CD4-positive, alpha-beta T cell treated with Interleukin-6 for 4 hours (primary cell): Measurements from ENCODE around the gene CPM.

ENCODE experiments used
- DNase-seq: peaks from one replicate; pipeline ENCODE4 v3.0.0-alpha.2; 2020; ENCODE audit warnings: mixed read lengths

The CPM gene

DNA sequence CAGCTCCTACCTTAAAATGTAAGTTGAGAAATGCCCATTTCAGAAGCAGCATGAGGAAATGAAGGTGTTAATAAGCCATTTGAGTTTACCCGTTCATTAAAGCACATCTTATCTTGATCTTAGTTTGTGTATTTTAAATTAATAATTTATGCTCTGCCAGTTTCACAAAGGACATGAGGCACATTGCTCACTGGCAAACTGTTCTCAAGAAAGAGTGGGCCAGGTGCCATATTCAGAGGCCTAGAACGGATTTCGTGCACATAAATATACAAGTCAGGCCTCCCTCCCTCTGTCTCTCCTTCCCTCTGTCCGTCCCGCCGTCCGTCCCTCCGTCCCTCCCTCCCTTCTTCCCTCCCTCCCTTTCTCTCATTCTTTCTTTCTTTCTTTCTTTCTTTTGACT, 29.5 kb downstream of the CPM start:
- no peak for DNase-seq

DNA sequence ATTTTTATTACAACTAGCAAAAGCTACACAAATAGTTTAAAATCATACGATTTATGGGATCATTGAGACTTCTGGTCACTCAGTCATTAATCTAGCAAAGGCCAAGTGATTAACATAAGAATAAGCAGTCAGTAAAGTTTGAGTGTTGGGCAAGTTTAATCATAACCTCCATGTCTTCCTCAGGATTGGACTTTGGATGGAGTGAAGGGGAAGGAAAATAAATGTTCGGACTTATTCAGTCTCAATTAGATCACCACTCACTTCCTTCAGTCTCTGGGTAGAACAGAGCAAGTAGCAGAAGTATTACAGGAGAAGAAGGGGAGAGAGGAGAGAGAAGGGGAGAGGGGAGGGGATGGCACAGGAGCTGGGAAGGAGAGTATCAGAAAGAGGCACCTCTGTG, 31.4 kb downstream of the CPM start:
- DNase-seq = no peak

DNA sequence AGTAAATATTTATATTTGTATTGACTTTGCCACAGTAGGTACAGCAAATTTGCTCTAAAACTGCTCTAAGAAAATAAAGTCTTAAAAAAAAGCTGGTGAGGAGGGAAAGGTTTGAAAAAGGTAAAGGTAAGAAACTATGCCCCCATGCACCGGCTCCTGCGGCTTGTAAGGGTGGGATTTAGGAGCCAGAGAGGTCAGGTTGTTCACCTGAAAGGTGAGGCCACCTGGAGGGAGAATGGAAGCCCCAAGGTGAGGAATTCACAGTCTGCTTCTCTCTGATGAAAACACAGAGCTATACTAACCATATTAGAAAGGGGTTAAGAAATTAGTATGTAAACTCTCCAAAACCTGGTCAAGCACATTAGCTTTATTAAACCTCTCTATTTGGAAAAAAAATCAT, 31.8 kb downstream of the CPM start:
- DNase-seq = no peak

GRCh38 chr12:68900241-68900640, 32.7 kb downstream of the CPM start:
- DNase-seq = no peak

DNA sequence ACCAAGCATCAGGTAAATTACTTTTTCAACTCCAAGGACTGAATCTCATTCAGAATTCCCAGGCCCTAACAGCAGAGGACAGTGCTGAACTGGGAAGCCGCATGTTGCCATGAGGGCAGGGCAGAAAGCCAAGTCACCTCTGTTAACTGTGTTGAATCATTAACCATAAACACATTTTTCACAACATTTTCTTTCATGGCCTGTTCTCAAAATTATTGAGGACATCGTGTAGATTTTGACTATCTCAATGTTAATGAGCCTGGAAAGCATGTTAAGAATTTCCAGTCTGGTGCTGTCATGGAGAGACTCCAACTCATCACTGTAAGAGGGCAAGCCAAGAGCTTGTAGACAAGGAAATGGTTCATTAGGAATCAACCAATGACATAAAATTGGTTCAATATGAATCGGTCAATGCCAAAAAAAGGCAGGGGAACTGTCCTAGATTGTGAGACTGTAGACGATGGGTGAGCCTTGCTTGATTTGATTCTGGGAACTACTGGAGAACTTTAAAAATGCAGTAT, 33.7 kb downstream of the CPM start:
- DNase-seq = no peak

GRCh38 chr12:68896881-68897540, 36.0 kb downstream of the CPM start:
- DNase-seq = no peak

DNA sequence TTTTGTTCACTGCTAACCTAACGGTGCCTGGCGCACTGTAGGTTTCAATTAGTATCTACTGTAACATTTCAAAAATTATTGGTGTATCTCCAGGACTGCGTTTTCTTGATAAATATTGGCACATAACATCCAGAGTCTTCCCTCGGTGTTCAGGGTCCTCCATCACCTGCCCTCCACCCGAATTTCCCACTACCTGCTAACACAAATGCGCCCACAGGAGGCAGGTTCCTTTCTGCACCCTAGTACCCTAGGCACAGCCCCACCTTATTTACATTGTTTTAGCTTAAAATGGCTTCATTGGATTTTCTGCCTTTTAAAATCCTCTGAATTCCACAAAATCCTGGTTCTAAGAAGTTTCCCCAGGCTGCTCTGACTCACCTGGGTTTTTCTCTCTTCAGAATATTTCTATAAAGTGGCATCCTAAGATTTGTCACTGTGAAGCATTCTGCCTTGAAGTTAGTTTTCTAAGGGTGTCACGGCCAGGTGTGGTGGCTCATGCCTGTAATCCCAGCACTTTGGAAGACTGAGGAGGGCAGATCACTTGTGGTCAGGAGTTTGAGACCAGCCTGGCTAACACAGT, 38.6 kb downstream of the CPM start:
- DNase-seq = no peak

DNA sequence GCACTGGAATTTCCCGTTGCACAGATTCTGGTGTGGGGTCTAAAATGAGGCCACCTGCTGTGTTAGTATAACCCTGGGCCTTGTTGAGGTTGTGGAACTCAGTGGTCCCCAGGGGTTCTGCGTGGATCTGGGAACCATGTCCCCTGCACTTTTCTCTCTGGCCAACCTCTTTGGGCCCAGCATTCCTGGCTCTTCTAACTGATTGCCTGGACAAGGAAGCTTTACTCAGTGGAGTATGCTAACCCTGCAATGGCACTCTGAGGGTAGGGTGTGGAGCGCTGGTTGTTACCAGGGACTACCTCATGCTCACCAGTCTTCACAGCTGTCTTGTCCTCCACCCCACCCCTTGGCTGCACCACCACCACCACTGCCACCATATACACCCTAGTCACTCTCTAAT, 39.2 kb downstream of the CPM start:
- DNase-seq = no peak

DNA sequence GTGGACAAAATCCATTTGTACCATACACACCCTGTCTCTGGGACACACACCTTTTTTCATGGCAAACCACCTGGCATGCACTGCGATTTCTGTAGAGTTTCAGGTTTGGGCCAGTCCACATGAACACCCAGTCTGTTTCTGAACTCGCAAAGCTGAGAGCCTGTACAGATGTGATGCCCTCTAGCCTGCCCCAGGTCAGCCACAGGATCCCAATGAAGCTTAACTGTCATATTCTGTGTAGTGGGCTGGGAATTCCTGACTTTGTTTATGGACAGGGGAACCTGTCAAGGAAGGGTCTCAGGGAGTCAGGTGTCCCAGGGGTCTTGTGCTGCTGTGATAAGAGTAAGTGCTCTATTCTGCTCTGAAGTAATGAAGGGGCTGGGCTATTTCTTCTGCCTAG, 39.8 kb downstream of the CPM start:
- DNase-seq = no peak

DNA sequence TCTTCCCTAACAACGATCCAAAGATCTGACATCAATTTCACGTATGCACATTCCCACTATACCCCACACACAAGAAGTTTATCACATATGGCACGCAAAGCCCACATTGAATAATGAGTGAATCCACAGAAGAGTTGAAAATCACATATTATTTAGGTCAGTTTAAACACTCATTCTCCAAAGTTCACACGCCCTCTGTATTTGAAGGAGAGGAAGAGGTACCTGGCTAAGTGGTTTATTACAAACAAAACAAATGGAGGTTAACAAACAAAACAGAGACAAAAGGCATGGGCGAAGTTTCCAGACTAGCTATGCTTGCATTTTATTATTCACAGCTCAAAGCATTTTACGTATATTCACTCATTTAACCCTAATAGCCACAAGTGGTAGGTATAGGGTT, 41.8 kb downstream of the CPM start:
- no peak for DNase-seq

DNA sequence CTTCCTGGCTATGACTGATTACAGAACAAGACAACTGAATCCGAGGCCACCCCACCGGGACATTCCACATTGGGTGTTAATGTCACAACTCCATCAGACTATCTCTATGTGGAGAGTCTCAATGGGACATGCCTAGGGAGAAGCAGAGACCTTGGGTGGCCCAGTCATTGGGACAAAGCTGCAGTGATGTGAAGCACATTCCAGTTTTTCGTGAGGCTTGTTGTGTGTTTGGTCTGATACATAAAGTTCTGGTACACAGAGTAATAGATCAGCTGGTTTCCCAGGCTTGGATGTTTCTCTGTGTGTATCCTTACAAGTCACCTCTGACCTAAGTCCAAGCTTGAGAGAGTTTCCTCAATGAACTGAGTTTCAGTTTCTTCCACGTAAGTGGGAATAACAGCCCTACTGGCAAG, 42.3 kb downstream of the CPM start:
- no peak for DNase-seq

DNA sequence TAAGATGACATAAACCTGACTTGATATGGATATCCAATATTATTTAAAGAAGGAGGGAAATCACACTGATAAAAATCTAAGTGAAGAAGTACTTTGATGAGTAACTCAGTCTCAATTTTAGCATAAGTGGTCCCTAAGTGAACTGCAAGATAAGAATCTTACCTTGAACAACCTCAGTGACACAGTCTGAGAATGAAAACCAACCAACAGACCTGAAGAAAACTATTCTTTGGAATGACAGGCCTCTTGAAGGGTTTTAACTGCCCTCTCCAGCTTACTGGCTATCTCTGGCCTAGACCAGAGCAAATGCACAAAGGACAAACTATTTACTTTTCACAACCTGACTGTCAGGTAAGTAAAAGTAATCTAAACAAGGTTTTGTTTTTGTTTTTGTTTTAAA, 44.7 kb downstream of the CPM start:
- DNase-seq = no peak

- DNase-seq = no peak
Observed at GRCh38 chr12:68887641-68888040, 45.3 kb downstream of the CPM start.

- DNase-seq = no peak
Observed at GRCh38 chr12:68886636-68887572, 46.1 kb downstream of the CPM start.

DNA sequence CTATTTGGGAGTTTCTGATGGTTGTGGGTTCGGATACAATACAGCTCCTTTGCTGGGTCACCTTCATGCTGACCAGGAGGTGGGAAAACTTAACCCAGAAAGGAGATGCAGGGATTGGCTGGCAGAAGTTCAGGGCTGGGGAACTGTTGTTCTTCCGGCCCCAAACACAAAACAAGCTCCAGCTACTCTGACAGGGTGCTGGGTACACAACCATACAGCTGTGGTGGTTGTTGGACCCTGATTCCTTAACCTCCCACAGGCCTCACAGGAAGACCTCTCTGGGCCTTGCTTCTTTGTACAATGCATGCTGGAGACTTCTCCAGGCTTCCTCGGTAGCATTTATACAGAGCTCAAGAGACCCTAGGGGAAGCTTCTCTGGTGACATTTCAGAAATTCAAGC, 47.6 kb downstream of the CPM start:
- DNase-seq = no peak

DNA sequence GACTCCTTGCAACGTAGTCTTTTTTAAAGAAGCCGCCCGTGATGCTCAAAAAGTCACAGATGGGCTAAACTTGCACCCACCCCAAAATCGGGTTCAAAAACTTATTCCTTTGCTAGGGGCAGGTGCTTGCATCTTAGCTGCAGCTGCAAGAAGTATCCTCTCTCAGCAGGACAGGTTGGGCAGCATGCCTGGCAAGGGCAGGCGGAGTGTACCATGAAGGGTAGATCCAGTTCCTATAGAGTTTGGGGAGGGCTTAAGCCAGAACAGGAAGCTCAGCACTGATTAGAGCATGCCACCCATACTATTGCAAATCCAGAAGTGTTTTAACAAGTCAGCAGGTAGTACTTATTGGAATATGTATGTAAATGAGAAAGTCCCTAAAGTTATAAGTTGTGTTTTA, 48.7 kb downstream of the CPM start:
- DNase-seq = no peak

DNA sequence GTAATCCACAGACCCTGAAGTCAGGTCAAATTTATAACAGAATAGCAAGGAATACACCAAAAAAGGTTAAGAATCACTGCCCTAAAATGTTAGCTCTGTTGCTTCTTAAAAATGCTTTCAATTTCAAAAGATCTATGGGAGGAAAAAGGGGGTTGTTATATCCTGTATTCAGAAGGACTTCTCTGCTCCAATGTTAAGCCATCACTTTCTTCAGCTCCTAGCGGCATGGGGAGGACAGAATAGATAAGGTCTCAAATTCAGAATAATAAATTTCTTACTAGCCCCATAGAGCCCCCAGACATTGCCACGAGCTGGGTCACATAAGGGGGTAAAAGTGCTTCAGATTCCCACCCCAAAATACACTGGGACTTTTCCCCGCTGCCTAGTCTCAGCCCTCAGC, 49.8 kb downstream of the CPM start:
- DNase-seq = no peak

GRCh38 chr12:68882251-68882964, 50.6 kb downstream of the CPM start:
- DNase-seq = no peak

DNA sequence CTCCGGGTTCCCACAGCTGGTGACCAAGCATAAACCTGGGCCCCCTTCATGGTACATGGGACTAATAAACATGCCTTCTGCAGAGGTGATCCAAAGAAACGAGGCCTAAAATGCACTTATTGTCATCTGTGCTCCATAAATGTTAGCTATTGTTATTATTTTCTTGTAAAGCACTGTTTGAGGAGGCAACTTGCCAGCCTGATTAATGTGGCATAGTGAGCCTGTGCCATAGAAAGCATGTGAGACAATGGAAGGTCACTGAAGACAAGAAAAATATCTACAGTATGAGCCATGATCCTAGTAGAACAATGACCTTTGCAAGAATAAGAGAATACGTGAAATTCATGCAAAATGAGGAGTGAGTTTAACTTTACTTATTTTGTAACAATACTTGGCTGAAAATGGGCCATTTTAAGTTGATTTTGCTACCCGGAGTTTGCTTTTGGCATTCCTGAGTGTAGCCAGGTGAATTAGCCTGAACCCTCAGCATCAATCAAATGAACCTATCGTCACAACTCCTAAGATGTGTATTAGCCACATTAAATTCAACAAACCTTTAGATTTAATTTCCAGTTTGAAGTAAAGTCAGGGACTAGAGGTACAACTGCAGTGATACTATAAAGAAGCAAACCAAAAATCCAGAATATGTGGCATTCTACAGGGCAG, 52.2 kb downstream of the CPM start:
- no peak for DNase-seq

GRCh38 chr12:68878846-68879245, 54.1 kb downstream of the CPM start:
- no peak for DNase-seq

GRCh38 chr12:68878283-68878682, 54.7 kb downstream of the CPM start:
- DNase-seq = no peak

- DNase-seq = no peak
Observed at GRCh38 chr12:68877583-68877982, 55.4 kb downstream of the CPM start.

- no peak for DNase-seq
Observed at GRCh38 chr12:68876461-68876860, 56.5 kb downstream of the CPM start.
